DOHH2 (cell line): ENCODE data around the gene SPARC.

Experiments
- H3F3A ChIP-seq: fragments of 200-600 bp; sonication (generic), shearing (Covaris generic); 2 replicates; pipeline ENCODE4 v1.6.0; 2016; ENCODE audit warnings: antibody characterized with exemption, mild to moderate bottlenecking; ENCODE audit not compliant: control insufficient read depth, insufficient read depth
- H3K27ac ChIP-seq: fragments of 200-600 bp; sonication (generic); 2 replicates; pipeline ENCODE4 v1.5.1; 2014; ENCODE audit warnings: low read depth, mild to moderate bottlenecking, low read length, moderate library complexity
- H3K27me3 ChIP-seq: fragments of 200-600 bp; sonication (generic); 2 replicates; pipeline ENCODE4 v1.6.1; 2014; ENCODE audit warnings: mild to moderate bottlenecking, low read length, mixed read lengths; ENCODE audit not compliant: control insufficient read depth
- H3K36me3 ChIP-seq: fragments of 200-600 bp; sonication (generic); 2 replicates; pipeline ENCODE4 v1.6.1; 2014; ENCODE audit warnings: mild to moderate bottlenecking, low read length, moderate library complexity, mixed read lengths; ENCODE audit not compliant: control insufficient read depth
- H3K4me1 ChIP-seq: fragments of 200-600 bp; sonication (generic); 2 replicates; pipeline ENCODE4 v1.6.1; 2014; ENCODE audit warnings: mild to moderate bottlenecking, low read length, mixed read lengths; ENCODE audit not compliant: control insufficient read depth
- H3K4me2 ChIP-seq: fragments of 200-600 bp; sonication (generic); 2 replicates; pipeline ENCODE4 v1.6.0; 2014; ENCODE audit warnings: mild to moderate bottlenecking, low read length, moderate library complexity
- H3K4me3 ChIP-seq: fragments of 200-600 bp; sonication (generic); 2 replicates; pipeline ENCODE4 v1.5.1; 2014; ENCODE audit warnings: mild to moderate bottlenecking, low read length, mixed read lengths
- H3K79me2 ChIP-seq: fragments of 200-600 bp; sonication (generic); 2 replicates; pipeline ENCODE4 v1.6.1; 2014; ENCODE audit warnings: mild to moderate bottlenecking, low read length, mixed read lengths; ENCODE audit not compliant: control insufficient read depth
- H3K9me2 ChIP-seq: fragments of 200-600 bp; sonication (generic); replicated peaks from 2 replicates; pipeline ENCODE4 v1.6.1; 2014; ENCODE audit warnings: mild to moderate bottlenecking, low read length, mixed read lengths; ENCODE audit not compliant: control insufficient read depth
- H3K9me3 ChIP-seq: fragments of 200-600 bp; sonication (generic); 2 replicates; pipeline ENCODE4 v1.6.1; 2014; ENCODE audit warnings: antibody characterized with exemption, low read length, mixed read lengths; ENCODE audit not compliant: control insufficient read depth, insufficient read depth
- H4K20me1 ChIP-seq: fragments of 200-600 bp; sonication (generic); 2 replicates; pipeline ENCODE4 v1.6.0; 2014; ENCODE audit warnings: low read depth, mild to moderate bottlenecking, antibody characterized with exemption, low read length, moderate library complexity; ENCODE audit not compliant: control insufficient read depth, insufficient read depth
- EZH2phosphoT487 ChIP-seq: fragments of 200-600 bp; sonication (generic); IDR thresholded peaks from 2 replicates; pipeline ENCODE4 v1.6.1; 2017; ENCODE audit warnings: borderline replicate concordance, mild to moderate bottlenecking, antibody characterized with exemption, low read length, moderate library complexity, mixed read lengths
- TF ChIP-seq, protein P1 (sequence below): fragments of 200-600 bp; sonication (generic); IDR thresholded peaks from one replicate; pipeline ENCODE4 v1.5.1; 2014; ENCODE audit warnings: antibody characterized with exemption, mild to moderate bottlenecking, low read depth, low read length; ENCODE audit not compliant: poor library complexity, severe bottlenecking

SPARC gene

DNA sequence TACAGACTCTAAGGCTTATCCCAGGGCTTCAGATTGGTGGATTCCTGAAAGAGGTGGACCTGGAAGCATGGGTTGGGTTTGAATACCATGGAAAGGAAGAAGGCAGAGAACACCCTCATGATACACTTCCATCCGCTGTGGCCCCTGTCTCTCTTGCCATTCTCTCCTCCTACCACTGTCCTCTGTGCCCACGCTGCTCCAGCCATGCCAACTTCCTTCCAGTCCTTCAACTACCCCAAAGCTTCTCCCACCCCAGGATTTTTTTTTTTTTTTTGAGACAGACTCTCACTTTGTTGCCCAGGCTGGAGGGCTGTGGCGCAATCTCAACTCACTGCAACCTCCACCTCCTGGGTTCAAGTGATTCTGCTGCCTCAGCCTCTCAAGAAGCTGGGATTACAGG is 1.7 kb upstream of the SPARC start:
- TF ChIP-seq EZH2phosphoT487: no peak
- TF ChIP-seq, protein P1, sequence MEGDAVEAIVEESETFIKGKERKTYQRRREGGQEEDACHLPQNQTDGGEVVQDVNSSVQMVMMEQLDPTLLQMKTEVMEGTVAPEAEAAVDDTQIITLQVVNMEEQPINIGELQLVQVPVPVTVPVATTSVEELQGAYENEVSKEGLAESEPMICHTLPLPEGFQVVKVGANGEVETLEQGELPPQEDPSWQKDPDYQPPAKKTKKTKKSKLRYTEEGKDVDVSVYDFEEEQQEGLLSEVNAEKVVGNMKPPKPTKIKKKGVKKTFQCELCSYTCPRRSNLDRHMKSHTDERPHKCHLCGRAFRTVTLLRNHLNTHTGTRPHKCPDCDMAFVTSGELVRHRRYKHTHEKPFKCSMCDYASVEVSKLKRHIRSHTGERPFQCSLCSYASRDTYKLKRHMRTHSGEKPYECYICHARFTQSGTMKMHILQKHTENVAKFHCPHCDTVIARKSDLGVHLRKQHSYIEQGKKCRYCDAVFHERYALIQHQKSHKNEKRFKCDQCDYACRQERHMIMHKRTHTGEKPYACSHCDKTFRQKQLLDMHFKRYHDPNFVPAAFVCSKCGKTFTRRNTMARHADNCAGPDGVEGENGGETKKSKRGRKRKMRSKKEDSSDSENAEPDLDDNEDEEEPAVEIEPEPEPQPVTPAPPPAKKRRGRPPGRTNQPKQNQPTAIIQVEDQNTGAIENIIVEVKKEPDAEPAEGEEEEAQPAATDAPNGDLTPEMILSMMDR: no peak
- no peak overlapping the region for H3K27ac ChIP-seq

GRCh38 chr5:151685749-151686673 is 704 bp downstream of the SPARC start:
- TF ChIP-seq, protein P1: no peak
- no peak for TF ChIP-seq EZH2phosphoT487
- H3F3A ChIP-seq: no peaks in the 10 kb centered on the region
- H3K9me3 ChIP-seq: no peaks in the 10 kb centered on the region
- no peaks in the 10 kb centered on the region for H4K20me1 ChIP-seq
- no peaks in the 10 kb centered on the region for H3K36me3 ChIP-seq
- peaks cover 21% of the 10 kb centered on the region for H3K4me1 ChIP-seq
- H3K27me3 ChIP-seq: peaks cover 7% of the 10 kb centered on the region
- H3K4me2 ChIP-seq: peak overlapping the region; percentile 48
- H3K79me2 ChIP-seq: no peaks in the 10 kb centered on the region
- H3K27ac ChIP-seq: no peak overlapping the region
- peak overlapping the region; percentile 40 for H3K4me3 ChIP-seq
- H3K9me2 ChIP-seq: no peaks in the 10 kb centered on the region

More for the DNA sequence above, 1.7 kb upstream of the SPARC start:
- H3K9me2 ChIP-seq: no peaks in the 10 kb centered on the region
- H3K4me2 ChIP-seq: no peak overlapping the region
- no peaks in the 10 kb centered on the region for H4K20me1 ChIP-seq
- H3K79me2 ChIP-seq: no peaks in the 10 kb centered on the region
- H3K27me3 ChIP-seq: peaks cover 7% of the 10 kb centered on the region
- no peaks in the 10 kb centered on the region for H3F3A ChIP-seq
- H3K9me3 ChIP-seq: no peaks in the 10 kb centered on the region
- H3K4me1 ChIP-seq: peaks cover 22% of the 10 kb centered on the region
- no peak overlapping the region for H3K4me3 ChIP-seq
- no peaks in the 10 kb centered on the region for H3K36me3 ChIP-seq

DNA sequence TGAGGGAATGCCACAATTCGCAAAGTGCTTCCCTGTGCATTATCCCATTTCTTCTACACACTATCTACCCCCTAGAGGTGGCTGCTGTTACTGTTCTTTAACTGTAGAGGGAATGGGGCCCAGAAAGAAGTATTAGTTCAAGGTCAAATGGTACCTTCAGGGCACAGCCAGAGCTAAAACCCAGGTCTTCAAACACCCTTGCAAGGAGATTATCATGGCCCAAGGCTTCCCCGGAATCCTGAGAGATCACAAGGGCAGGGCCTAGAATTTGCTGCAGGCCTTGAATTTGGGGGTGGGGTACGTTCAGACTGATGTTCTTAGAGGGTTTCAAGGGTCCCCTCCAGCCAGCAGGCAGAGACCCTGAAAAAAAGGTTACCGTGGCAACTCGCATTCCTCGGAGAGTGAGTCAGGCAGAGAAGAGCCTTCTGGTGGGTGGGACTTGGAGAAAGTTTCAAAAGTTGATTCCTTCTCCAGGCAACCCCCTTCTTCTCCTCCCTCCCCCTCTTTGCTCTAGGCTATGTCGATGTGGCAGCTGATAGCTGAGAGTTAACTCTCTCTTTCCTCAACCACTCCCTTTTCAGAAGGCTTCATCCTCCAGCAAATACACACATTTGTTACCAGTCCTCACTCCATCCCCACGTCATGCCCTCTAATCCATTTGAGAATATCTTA is 1.9 kb downstream of the SPARC start:
- Histone ChIP-seq H3K27me3 (peaks cover 7% of the 10 kb centered on the region), H4K20me1 (no peaks in the 10 kb centered on the region), H3K9me2 (no peaks in the 10 kb centered on the region), H3F3A (no peaks in the 10 kb centered on the region), H3K9me3 (no peaks in the 10 kb centered on the region), H3K4me1 (peaks cover 21% of the 10 kb centered on the region), H3K27ac (no peak overlapping the region), H3K4me3 (no peak overlapping the region), H3K36me3 (no peaks in the 10 kb centered on the region), H3K79me2 (no peaks in the 10 kb centered on the region), H3K4me2 (no peak overlapping the region)
- no peak for TF ChIP-seq EZH2phosphoT487
- TF ChIP-seq, protein P1: peak; percentile 51
